ENCODE data around the gene FAM131A.

GRCh38 chr3:184395320-184395660 lies 57.9 kb downstream of the FAM131A start:
- TF ChIP-seq CTCF (IDR thresholded peaks at IDR 0.05; ENCODE audit: poor library complexity) (no peak), EZH2 (IDR thresholded peaks at IDR 0.05; ENCODE audit: borderline replicate concordance) (no peak)

All from hepatocyte (in vitro differentiated cells).